GM13976 (cell line): ENCODE measurements around the gene ZNF618.

Source experiments
- DNase-seq: peaks from one replicate; pipeline ENCODE4 v3.0.0; 2012; ENCODE audit warnings: low spot score
- CTCF ChIP-seq: IDR thresholded peaks from 2 replicates; pipeline ENCODE4 v1.5.1; 2012; ENCODE audit warnings: borderline replicate concordance, mild to moderate bottlenecking; ENCODE audit not compliant: insufficient read depth; ENCODE audit errors: extremely low read depth, missing control alignments, control extremely low read depth
- in situ Hi-C: fragments of 300-500 bp; cut with MboI; formaldehyde crosslinking; loops from one replicate; pipeline ENCODE4 v1.12.0; 2022; ENCODE audit warnings: low sequenced_read_pairs, mixed read lengths, inconsistent platforms; ENCODE audit not compliant: unreplicated experiment

ZNF618 gene

GRCh38 chr9:114000671-114001409 lies 124.7 kb downstream of the ZNF618 start:
- DNase-seq: no peak
- in situ Hi-C loops: no loop called here
- TF ChIP-seq CTCF: no peak

GRCh38 chr9:114001410-114001685 lies 125.2 kb downstream of the ZNF618 start:
- no peak for TF ChIP-seq CTCF
- DNase-seq: no peak
- in situ Hi-C loops: no loop called here

- no peak for TF ChIP-seq CTCF
- DNase-seq: no peak
- in situ Hi-C loops: no loop called here
Measured at GRCh38 chr9:114001794-114002261, 125.7 kb downstream of the ZNF618 start.

GRCh38 chr9:114002271-114002985 lies 126.3 kb downstream of the ZNF618 start:
- in situ Hi-C loops: no loop called here
- TF ChIP-seq CTCF: no peak
- DNase-seq: no peak

GRCh38 chr9:114002986-114003350 lies 126.9 kb downstream of the ZNF618 start:
- no peak for DNase-seq
- in situ Hi-C loops: no loop called here

GRCh38 chr9:114003351-114003750 lies 127.2 kb downstream of the ZNF618 start:
- TF ChIP-seq CTCF: no peak
- no peak for DNase-seq
- in situ Hi-C loops: no loop called here

More at GRCh38 chr9:114002986-114003350, 126.9 kb downstream of the ZNF618 start:
- TF ChIP-seq CTCF: no peak

GRCh38 chr9:114003758-114004157 lies 127.6 kb downstream of the ZNF618 start:
- DNase-seq: no peak
- in situ Hi-C loops: no loop called here

More at GRCh38 chr9:114003758-114004157, 127.6 kb downstream of the ZNF618 start:
- no peak for TF ChIP-seq CTCF
